GM12864 (cell line): ENCODE measurements around the gene ASL.
"Not testable (repeated sequence)": the region's sequence is repeated elsewhere in the genome, so short reads cannot be mapped to it uniquely, and the experiment has no call there.

Experiments
- DNase-seq: peaks from one replicate; pipeline ENCODE4 v3.0.0-alpha.2; 2011; ENCODE audit warnings: low read depth
- H3K4me3 ChIP-seq: 2 replicates; pipeline ENCODE4 v1.5.1; 2011; ENCODE audit warnings: mild to moderate bottlenecking, low read depth, low read length, control low read depth
- TF ChIP-seq, protein P1 (sequence below): IDR thresholded peaks from 2 replicates; pipeline ENCODE4 v1.5.1; 2011; ENCODE audit warnings: low read depth, mild to moderate bottlenecking, moderate library complexity, low read length, control low read depth, inconsistent platforms; ENCODE audit errors: missing control alignments

ASL gene

DNA sequence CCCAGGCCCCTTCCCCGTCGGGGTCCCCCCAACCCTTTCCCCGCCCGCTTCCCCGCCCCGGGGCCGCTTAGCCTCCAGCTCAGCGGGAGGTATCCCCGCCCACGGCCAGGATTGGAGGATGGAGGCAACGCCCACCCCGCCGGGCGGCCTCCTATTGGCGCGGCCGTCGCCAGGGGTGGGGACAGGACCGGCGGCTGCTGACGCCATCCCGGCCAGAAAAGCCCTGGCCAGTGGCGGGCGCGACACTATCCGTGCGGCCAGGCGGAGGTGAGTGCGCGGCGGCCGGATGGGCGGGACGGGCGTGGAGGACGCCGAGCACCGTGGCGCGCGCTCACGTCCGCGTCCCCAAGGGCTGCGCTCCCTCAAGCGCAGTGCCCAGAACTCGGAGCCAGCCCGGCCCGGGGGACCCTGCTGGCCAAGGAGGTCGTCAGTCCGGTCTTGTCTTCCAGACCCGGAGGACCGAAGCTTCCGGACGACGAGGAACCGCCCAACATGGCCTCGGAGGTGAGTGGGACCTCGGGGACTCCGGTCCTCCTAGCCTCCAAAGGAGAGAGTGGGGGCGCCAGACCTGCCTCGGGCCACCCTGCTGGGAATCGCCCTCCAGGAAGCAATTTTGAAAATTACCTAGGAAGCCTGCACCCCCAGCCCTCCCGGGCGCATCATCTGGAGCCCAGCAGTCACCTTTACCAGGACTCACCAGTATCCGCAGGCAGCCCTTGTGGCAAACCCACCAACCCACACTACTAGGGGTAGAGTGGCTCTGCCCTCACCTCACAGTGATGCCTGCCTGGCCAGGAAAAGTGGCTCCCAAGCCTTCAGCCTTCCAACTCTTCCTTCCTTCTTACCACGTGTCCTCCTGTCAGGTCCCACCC lies at the start of gene ASL:
Gene ASL, plus strand, starts transcription at position 230 of the 872 bp plus-strand sequence. Its CDS starts 263 bp downstream, at position 493.
- TF ChIP-seq, protein P1, sequence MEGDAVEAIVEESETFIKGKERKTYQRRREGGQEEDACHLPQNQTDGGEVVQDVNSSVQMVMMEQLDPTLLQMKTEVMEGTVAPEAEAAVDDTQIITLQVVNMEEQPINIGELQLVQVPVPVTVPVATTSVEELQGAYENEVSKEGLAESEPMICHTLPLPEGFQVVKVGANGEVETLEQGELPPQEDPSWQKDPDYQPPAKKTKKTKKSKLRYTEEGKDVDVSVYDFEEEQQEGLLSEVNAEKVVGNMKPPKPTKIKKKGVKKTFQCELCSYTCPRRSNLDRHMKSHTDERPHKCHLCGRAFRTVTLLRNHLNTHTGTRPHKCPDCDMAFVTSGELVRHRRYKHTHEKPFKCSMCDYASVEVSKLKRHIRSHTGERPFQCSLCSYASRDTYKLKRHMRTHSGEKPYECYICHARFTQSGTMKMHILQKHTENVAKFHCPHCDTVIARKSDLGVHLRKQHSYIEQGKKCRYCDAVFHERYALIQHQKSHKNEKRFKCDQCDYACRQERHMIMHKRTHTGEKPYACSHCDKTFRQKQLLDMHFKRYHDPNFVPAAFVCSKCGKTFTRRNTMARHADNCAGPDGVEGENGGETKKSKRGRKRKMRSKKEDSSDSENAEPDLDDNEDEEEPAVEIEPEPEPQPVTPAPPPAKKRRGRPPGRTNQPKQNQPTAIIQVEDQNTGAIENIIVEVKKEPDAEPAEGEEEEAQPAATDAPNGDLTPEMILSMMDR = no peak
- peak; percentile 54 for DNase-seq

DNA sequence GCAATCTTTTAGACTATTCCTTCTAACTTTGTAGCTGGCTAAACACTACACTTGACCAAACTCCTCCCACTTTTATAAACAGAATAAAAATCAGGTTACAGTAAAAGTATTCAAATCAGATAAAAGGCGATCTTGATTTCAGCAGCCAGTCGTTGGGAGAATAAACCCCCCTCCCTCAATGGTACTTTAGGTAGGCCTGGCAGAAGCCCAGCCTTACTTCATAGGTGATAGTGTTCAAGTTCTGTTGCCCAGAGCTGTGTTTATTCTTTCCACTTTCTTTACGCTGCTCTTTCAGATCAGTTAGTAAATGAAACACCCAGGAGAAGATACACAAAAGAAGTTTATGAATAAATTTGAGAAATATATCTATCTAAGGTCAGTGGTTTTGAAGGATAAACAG lies 47.3 kb upstream of the ASL start:
- not testable (repeated sequence) for H3K4me3 ChIP-seq, DNase-seq

More for the DNA sequence above, at the start of gene ASL:
- peak within 1 kb of the TSS; percentile 86 for H3K4me3 ChIP-seq

DNA sequence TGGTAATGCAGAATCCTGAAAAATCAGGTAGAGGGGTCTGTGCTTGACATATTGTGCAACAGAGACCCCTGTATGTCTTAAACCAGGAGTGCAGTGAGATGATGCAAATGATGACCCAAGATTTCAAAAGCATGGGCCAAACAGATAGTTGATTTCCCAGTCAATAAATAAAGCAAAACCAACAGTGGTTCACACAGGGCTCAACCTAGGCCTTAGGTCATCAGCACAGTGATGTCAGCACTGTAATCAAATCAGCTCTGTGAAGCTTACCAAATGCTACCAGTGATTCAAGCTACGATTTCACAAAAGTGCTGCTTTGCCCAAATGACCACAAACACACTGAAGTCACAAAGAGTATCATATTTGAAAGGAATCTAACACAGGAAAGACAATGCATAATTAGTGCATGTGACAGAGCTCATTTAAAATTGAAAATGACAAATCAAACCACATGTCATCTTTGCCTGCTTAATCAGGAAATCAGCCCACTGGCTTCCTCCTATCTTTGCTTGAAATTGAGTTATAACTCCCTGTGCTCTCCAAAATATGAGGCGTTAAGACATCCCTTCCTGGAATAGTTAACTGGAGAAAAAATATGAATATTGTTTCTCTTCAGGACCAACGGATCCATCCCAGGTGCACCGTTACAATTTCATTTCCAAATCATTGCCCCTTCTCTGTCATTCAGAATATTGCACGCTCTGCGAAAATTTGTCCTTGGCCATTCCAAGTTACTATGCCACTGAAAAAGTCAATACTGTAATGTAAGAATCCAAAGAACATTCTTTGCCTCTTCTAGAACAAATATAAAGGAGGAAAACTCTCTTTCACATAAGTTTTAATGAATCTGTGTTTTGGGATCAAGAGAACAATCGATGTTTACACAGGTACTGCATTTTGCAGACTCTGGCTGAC lies 41.9 kb upstream of the ASL start:
- no peak for DNase-seq
- no peak overlapping the region for H3K4me3 ChIP-seq
- TF ChIP-seq, protein P1 = no peak

DNA sequence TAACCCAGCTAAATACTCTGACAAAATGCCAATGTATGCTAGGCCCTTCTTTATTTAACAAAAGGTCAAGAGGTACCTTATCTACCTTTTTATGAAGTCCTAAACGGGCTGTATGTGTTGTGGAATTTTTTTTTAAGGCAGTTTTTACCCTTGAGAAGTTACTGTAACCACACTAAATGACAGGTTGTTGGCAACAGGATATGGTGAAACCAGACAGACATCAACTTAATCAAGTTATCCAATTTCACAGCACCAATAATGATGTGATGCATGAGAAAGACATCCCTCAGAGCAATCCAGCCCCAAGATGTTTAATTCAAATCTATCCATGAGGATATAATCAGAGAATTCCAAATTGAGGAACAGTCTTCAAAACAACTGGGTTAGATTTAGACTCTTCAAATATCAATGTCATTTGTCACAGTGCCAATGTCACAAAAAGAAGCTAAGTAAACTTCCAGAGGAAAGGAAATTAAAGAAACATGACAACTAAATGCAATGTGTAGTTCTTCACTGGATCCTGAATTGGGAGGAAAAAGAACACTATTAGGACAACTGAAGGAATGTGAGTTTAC lies 41.1 kb upstream of the ASL start:
- not testable (repeated sequence) for DNase-seq, H3K4me3 ChIP-seq

DNA sequence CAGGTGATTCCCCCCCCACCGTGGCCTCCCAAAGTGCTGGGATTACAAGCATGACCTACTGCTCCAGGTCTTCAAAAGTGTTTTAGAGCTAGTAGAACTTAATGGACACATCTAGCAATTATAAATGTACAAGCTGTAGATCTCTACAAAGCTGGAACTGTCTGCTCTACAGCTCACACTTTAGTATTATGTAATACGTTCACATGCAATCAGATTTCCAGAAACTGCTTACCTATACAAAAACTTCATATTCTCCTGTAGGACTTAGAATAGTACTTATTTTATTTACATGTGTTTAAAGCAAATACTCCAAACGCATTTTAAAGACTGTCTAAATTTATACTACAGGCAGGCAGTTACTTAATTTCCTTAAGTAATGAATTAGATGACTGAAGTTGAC lies 39.2 kb upstream of the ASL start:
- TF ChIP-seq, protein P1 = no peak
- no peak overlapping the region for H3K4me3 ChIP-seq
- DNase-seq = no peak

DNA sequence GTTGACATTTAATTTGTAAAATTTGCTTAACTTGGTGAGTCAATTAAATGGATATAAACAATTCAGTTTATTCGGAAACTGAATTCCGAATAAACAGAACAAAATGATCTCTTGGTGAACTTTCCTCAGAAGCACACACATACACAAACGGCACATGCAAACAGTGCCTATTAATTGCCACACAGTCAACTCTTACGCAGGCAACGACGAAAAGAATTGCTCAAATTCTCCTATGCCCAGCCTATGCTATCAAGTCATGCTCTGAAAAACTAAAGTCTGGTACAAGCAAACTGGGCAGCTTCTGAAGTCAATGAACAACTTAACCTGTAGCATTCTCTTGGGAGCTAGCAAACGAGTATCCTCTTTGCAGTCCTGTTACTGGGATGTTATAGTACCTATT lies 38.8 kb upstream of the ASL start:
- H3K4me3 ChIP-seq = no peak overlapping the region
- TF ChIP-seq, protein P1 = no peak
- DNase-seq = no peak

DNA sequence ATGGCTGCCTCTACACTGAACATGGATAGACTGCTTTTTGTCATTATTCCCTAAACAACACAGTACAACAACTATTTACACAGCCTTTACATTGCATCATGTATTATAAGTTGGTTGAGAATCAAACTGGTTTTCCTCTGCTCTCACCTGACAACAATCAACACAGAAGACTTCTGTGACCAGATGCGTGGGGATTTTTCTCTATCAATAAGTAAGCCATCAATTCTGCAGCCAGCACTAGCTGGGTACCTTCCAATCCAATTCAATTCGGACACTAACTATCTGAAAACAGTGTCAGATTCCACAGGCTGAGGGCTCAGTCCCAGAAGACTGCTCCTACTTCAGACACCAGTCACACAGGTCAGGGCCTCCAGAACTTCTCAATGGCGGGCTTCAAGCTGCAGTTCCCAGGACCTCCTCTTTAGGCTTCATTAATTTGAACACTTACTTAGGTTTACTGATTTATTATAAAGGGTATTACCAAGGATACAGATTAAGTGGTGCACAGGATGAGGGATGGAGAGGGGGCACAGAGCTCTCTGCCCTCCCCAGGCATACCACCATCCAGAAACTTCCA lies 36.4 kb upstream of the ASL start:
- H3K4me3 ChIP-seq = no peak overlapping the region
- no peak for DNase-seq
- TF ChIP-seq, protein P1 = no peak
